Measurements from ENCODE around the gene CARD19.

DNA sequence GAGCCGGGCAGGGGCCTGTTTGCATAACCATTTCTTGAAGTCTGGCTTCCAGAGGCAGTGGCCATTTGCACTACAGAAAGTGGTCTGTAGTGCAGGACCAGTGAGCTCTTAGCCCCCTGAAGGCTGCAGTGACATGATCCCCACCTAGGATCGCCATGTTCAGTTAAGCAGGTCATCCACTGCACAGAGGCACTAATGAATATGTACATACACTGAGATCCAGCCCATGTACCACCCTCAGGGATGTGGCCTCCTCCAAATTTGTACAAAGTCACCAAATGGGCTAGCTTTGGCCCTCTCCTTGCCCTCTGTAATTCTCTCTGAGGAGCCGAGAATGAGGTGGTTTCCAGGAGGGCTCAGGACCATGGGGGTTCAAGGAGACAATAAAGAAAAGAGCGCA, 45.8 kb upstream of the CARD19 start:
- TF ChIP-seq, protein P1, sequence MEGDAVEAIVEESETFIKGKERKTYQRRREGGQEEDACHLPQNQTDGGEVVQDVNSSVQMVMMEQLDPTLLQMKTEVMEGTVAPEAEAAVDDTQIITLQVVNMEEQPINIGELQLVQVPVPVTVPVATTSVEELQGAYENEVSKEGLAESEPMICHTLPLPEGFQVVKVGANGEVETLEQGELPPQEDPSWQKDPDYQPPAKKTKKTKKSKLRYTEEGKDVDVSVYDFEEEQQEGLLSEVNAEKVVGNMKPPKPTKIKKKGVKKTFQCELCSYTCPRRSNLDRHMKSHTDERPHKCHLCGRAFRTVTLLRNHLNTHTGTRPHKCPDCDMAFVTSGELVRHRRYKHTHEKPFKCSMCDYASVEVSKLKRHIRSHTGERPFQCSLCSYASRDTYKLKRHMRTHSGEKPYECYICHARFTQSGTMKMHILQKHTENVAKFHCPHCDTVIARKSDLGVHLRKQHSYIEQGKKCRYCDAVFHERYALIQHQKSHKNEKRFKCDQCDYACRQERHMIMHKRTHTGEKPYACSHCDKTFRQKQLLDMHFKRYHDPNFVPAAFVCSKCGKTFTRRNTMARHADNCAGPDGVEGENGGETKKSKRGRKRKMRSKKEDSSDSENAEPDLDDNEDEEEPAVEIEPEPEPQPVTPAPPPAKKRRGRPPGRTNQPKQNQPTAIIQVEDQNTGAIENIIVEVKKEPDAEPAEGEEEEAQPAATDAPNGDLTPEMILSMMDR (IDR thresholded peaks at IDR 0.05), result no peak
- TF ChIP-seq POLR2A (IDR thresholded peaks at IDR 0.05), result no peak
